Measurements from ENCODE around the gene SOX10.

Gene SOX10

GRCh38 chr22:37971475-37972434, 12.6 kb downstream of the SOX10 start:
- Histone ChIP-seq H3K27me3 (ENCODE audit: control insufficient read depth in 3 of 3, insufficient read depth in 3 of 3, low read depth in 1 of 3, low read length in 3 of 3) (no peaks in the 10 kb centered on the region), H3K9me3 (replicated peaks in 1 of 2; ENCODE audit: control insufficient read depth in 2 of 2, insufficient read depth in 1 of 2, low read depth in 1 of 2, low read length in 2 of 2) (no peaks in the 10 kb centered on the region), H2AK5ac (ENCODE audit: low read depth, low read length) (peak overlapping the region; percentile 79), H3K4ac (ENCODE audit: low read length) (no peak overlapping the region), H3K27ac (replicated peaks; ENCODE audit: low read length) (peak overlapping the region; percentile 48), H3K18ac (ENCODE audit: low read length) (peak overlapping the region; percentile 58), H3K4me1 (ENCODE audit: control insufficient read depth in 2 of 2, insufficient read depth in 1 of 2, low read depth in 1 of 2, low read length in 2 of 2) (peaks cover 9 to 28% of the 10 kb centered on the region in 2 donors), H3K79me1 (ENCODE audit: low read depth, low read length) (peaks cover 6% of the 10 kb centered on the region), H3K23ac (ENCODE audit: low read depth, low read length, poor library complexity) (peak overlapping the region; percentile 65), H3K4me2 (ENCODE audit: insufficient read depth, low read length, poor library complexity, severe bottlenecking) (no peak overlapping the region), H2BK120ac (ENCODE audit: low read depth, low read length) (no peak overlapping the region), H4K8ac (ENCODE audit: low read depth, low read length) (no peak overlapping the region), H3K14ac (ENCODE audit: low read length) (peak overlapping the region; percentile 13), H2AFZ (ENCODE audit: low read length) (no peak overlapping the region), H3K9ac (ENCODE audit: low read depth, low read length, poor library complexity) (no peak overlapping the region), H3K4me3 (ENCODE audit: low read length in 2 of 2) (no peak overlapping the region), H4K91ac (ENCODE audit: low read depth, low read length, poor library complexity) (no peak overlapping the region), H2BK12ac (ENCODE audit: low read length) (no peak overlapping the region), H2BK15ac (ENCODE audit: low read length) (no peak overlapping the region), H2BK5ac (ENCODE audit: low read length) (no peak overlapping the region), H3K36me3 (replicated peaks in 1 of 2; ENCODE audit: control insufficient read depth in 2 of 2, insufficient read depth in 2 of 2, low read length in 2 of 2) (peaks cover 7 to 39% of the 10 kb centered on the region in 2 donors)
- DNase-seq (ENCODE audit: low spot score) = no peak
- no CpG with 5 or more reads among the region's 7 CpGs for WGBS, 2 donors (ENCODE audit: extremely low coverage in 2 of 2, insufficient read length in 2 of 2, insufficient replicate concordance in 1 of 2)

DNA sequence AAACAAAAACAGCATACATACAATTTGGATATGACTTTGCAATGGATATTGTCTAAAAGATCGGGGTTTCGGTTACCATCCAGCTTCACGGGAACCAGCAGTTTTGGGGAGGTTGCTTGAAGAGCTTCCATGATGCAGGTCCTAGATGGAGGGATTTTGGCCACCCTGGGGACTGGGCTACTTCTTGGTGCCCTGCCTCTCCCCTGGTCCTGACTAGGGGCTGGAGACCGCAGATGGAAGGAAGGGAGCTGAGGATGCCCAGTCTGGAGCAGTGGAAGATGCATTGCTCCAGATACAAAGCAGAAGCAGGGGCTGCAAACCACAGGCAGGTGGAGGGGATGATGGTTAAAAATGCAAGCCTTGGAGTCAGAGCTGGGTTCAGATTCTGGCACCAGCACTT, 13.5 kb downstream of the SOX10 start:
- no peak for DNase-seq (ENCODE audit: low spot score)
- Histone ChIP-seq H3K4ac (ENCODE audit: low read length) (no peak overlapping the region), H3K14ac (ENCODE audit: low read length) (no peak overlapping the region), H3K23ac (ENCODE audit: low read depth, low read length, poor library complexity) (no peak overlapping the region), H3K36me3 (replicated peaks in 1 of 2; ENCODE audit: control insufficient read depth in 2 of 2, insufficient read depth in 2 of 2, low read length in 2 of 2) (peaks cover 11 to 48% of the 10 kb centered on the region in 2 donors), H4K91ac (ENCODE audit: low read depth, low read length, poor library complexity) (no peak overlapping the region), H2BK15ac (ENCODE audit: low read length) (no peak overlapping the region), H2BK120ac (ENCODE audit: low read depth, low read length) (no peak overlapping the region), H3K27me3 (ENCODE audit: control insufficient read depth in 3 of 3, insufficient read depth in 3 of 3, low read depth in 1 of 3, low read length in 3 of 3) (no peaks in the 10 kb centered on the region), H3K9me3 (replicated peaks in 1 of 2; ENCODE audit: control insufficient read depth in 2 of 2, insufficient read depth in 1 of 2, low read depth in 1 of 2, low read length in 2 of 2) (no peaks in the 10 kb centered on the region), H3K9ac (ENCODE audit: low read depth, low read length, poor library complexity) (no peak overlapping the region), H3K4me1 (ENCODE audit: control insufficient read depth in 2 of 2, insufficient read depth in 1 of 2, low read depth in 1 of 2, low read length in 2 of 2) (peaks cover 9 to 30% of the 10 kb centered on the region in 2 donors), H3K27ac (replicated peaks; ENCODE audit: low read length) (no peak overlapping the region), H2BK5ac (ENCODE audit: low read length) (no peak overlapping the region), H2AK5ac (ENCODE audit: low read depth, low read length) (no peak overlapping the region), H2AFZ (ENCODE audit: low read length) (no peak overlapping the region), H3K4me3 (ENCODE audit: low read length in 2 of 2) (no peak overlapping the region), H3K79me1 (ENCODE audit: low read depth, low read length) (peaks cover 6% of the 10 kb centered on the region), H3K4me2 (ENCODE audit: insufficient read depth, low read length, poor library complexity, severe bottlenecking) (no peak overlapping the region), H2BK12ac (ENCODE audit: low read length) (no peak overlapping the region), H3K18ac (ENCODE audit: low read length) (peak overlapping the region; percentile 65), H4K8ac (ENCODE audit: low read depth, low read length) (no peak overlapping the region)
- WGBS, 2 donors (ENCODE audit: extremely low coverage in 2 of 2, insufficient read length in 2 of 2, insufficient replicate concordance in 1 of 2) = no CpG with 5 or more reads among the region's 4 CpGs

- no peak overlapping the region for H3K23ac ChIP-seq (ENCODE audit: low read depth, low read length, poor library complexity)
- peak overlapping the region; percentile 92 for H3K18ac ChIP-seq (ENCODE audit: low read length)
- no peak overlapping the region for H3K4me3 ChIP-seq (ENCODE audit: low read length in 2 of 2)
- H3K4me2 ChIP-seq (ENCODE audit: insufficient read depth, low read length, poor library complexity, severe bottlenecking) = peak overlapping the region; percentile 21
- peaks cover 4% of the 10 kb centered on the region for H3K79me1 ChIP-seq (ENCODE audit: low read depth, low read length)
- DNase-seq (ENCODE audit: low spot score) = no peak
- H3K27me3 ChIP-seq (ENCODE audit: control insufficient read depth in 3 of 3, insufficient read depth in 3 of 3, low read depth in 1 of 3, low read length in 3 of 3) = no peaks in the 10 kb centered on the region
- no peak overlapping the region for H3K14ac ChIP-seq (ENCODE audit: low read length)
- H2AFZ ChIP-seq (ENCODE audit: low read length) = no peak overlapping the region
- H2BK15ac ChIP-seq (ENCODE audit: low read length) = peak overlapping the region; percentile 46
- H3K4ac ChIP-seq (ENCODE audit: low read length) = no peak overlapping the region
- H3K4me1 ChIP-seq (ENCODE audit: control insufficient read depth in 2 of 2, insufficient read depth in 1 of 2, low read depth in 1 of 2, low read length in 2 of 2) = peaks cover 9 to 30% of the 10 kb centered on the region in 2 donors
- H3K27ac ChIP-seq (replicated peaks; ENCODE audit: low read length) = peak overlapping the region; percentile 83
- H2AK5ac ChIP-seq (ENCODE audit: low read depth, low read length) = peak overlapping the region; percentile 33
- no peaks in the 10 kb centered on the region for H3K9me3 ChIP-seq (replicated peaks in 1 of 2; ENCODE audit: control insufficient read depth in 2 of 2, insufficient read depth in 1 of 2, low read depth in 1 of 2, low read length in 2 of 2)
- H2BK12ac ChIP-seq (ENCODE audit: low read length) = no peak overlapping the region
- H4K8ac ChIP-seq (ENCODE audit: low read depth, low read length) = no peak overlapping the region
- peak overlapping the region; percentile 67 for H3K9ac ChIP-seq (ENCODE audit: low read depth, low read length, poor library complexity)
- H4K91ac ChIP-seq (ENCODE audit: low read depth, low read length, poor library complexity) = no peak overlapping the region
- peak overlapping the region; percentile 89 for H2BK5ac ChIP-seq (ENCODE audit: low read length)
- peaks cover 11 to 64% of the 10 kb centered on the region in 2 donors for H3K36me3 ChIP-seq (replicated peaks in 1 of 2; ENCODE audit: control insufficient read depth in 2 of 2, insufficient read depth in 2 of 2, low read length in 2 of 2)
- H2BK120ac ChIP-seq (ENCODE audit: low read depth, low read length) = no peak overlapping the region
- no CpG with 5 or more reads among the region's 5 CpGs for WGBS, 2 donors (ENCODE audit: extremely low coverage in 2 of 2, insufficient read length in 2 of 2, insufficient replicate concordance in 1 of 2)
Measured at GRCh38 chr22:37968452-37969251, 15.7 kb downstream of the SOX10 start.

Measured in neuronal stem cell (in vitro differentiated cells).